GM19025 (cell line): ENCODE results near the gene CARM1.
A peak's percentile ranks its signal among the peaks of the same experiment; 100 is the strongest.
"Not testable (repeated sequence)": the region's sequence is repeated elsewhere in the genome, so short reads cannot be mapped to it uniquely, and the experiment has no call there.

Experiments
- ATAC-seq: cut with Tn5 transposase; IDR thresholded peaks from one replicate; pipeline ENCODE4 v1.9.1; 2021; ENCODE audit warnings: mild to moderate bottlenecking, low read depth, moderate library complexity; ENCODE audit not compliant: unreplicated experiment

Gene CARM1

DNA sequence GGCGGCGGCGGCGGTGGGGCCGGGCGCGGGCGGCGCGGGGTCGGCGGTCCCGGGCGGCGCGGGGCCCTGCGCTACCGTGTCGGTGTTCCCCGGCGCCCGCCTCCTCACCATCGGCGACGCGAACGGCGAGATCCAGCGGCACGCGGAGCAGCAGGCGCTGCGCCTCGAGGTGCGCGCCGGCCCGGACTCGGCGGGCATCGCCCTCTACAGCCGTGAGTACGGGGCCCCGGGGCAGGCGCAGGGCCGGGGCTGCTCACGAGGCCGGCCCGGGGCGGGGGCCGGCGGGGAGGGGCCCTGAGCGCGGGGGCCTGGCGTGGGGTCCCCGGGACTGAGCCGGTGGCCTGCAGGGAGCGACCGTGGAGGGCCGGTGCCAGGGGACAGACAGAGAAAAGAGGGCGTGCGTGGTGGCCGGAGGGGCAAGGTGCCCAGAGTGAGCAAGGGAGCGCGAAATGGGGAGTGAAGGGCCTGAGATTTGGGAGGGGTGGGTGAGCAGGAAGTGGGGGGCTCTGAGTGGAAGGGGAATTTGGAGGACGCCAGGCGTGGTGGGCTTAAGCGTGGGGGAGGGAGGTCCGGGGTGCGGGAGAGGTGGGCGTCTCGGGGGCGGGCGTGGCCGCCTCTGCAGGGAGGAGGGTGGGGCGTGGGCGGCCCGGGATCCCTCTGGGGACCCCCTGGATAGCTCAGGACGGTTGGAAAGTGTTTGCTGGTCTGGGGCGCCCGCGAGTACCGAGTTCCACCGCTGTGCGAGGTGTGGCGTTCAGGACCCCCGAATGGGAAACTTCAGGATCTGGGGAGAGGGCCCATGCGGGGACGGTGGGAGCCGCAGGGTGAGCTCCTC is 575 bp downstream of the CARM1 start:
- ATAC-seq: peak; percentile 2

DNA sequence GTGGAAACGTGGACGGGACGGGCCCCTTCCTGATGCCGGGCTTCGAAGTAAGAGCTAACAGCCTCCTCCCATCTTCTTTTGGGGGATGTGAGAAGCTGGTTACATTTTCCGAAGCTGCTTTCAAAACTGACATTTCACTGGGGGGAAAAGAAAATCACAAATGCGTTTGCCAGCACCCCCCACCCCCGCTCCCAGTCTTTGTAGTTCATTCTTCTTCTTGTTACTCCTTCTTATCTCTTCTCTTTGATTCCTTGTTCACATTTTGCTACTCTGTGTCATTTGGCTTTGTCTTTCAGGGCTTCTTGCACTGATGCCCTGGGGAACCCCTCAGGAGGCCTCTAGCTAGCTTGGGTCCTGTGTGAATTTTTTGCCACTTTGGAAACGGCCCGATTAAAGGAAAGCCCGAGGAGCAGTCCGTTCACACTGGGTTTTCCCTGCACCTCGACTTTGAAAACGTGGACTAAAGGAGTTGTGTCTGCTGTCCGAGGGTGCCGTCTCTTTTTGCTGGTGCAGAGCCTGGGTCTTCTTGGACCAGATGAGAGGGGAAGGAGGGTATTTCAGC is 1.3 kb downstream of the CARM1 start:
- no peak for ATAC-seq

GRCh38 chr19:10874024-10874423 is 2.7 kb downstream of the CARM1 start:
- ATAC-seq: no peak

- ATAC-seq: peak; percentile 63
These were observed 5.3 kb downstream of the CARM1 start for GRCh38 chr19:10876459-10877240.

DNA sequence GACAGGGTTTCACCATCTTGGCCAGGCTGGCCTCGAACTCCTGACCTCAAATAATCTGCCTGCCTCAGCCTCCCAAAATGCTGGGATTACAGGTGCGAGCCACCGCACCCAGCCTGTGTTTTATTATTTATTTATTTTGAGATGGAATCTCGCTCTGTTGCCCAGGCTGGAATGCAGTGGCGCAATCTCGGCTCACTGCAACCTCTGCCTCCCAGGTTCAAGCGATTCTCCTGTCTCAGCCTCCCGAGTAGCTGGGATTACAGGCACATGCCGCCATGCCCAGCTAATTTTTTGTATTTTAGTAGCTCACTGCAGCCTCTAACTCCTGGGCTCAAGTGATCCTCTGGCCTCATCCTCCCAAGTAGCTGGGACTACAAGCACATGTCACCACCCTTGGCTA is 6.3 kb downstream of the CARM1 start:
- not testable (repeated sequence) for ATAC-seq

DNA sequence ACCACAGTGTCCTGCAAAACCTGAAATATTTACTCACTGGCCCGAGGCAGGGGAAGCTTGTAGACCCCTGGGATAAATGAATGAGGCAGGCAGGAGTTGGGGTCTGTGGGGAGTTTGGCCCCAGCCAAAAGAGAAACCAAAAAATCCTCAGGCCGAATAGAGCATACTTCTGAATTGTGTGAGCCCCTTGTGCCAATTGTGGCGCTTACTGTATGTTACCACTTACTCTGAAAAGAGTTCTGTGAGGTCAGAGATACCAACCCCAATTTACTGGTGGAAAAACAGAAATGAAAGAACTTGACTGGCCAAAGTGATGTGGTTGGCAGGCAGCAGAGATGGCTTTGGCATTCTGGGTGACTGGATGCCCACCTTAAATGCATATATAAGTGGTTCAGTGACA is 6.9 kb downstream of the CARM1 start:
- ATAC-seq: no peak

GRCh38 chr19:10881403-10882107 is 10.2 kb downstream of the CARM1 start:
- no peak for ATAC-seq

GRCh38 chr19:10882108-10882457 is 10.7 kb downstream of the CARM1 start:
- no peak for ATAC-seq

DNA sequence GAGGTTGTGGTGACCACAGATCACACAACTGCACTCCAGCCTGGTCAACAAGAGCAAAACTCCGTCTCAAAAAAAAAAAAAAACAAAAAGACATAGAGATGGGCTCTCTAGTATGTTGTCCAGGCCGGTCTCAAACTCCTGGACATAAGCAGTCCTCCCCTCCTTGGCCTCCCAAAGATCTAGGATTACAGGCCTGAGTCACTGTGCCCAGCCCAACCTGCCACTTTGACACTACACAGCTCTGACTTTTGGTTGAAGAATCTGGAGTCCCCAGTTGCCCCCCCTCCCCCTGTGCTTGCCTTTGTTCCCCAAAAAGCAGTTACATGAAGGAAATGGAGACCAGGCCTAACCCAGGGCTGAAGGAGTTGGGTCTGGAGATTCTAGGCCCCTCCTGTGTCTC is 12.9 kb downstream of the CARM1 start:
- no peak for ATAC-seq

- ATAC-seq: no peak
These were observed 14.1 kb downstream of the CARM1 start for GRCh38 chr19:10885201-10886169.

GRCh38 chr19:10887616-10888367 is 16.4 kb downstream of the CARM1 start:
- ATAC-seq: no peak

DNA sequence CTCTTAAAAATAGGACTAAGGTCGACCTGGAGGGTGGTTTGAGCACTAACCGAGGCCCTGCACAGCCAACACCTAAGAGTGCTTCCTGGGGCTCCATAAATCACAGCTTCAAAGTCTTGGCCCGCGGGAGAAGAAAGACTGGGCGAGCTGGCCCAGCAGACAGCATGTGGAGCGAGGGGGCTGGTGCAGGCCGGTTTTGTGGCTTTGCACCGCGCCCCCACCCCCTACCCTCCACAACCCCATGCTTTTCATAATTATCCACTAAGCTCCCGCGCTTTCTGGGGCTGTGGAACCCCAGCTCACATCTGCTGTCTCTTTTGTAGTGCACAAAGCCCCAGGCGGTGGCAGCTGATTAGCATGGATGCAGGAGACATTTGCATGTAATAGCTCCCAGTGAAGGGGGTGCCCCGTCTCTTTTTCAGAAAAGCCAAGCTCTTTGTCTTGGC is 17.1 kb downstream of the CARM1 start:
- ATAC-seq: no peak

DNA sequence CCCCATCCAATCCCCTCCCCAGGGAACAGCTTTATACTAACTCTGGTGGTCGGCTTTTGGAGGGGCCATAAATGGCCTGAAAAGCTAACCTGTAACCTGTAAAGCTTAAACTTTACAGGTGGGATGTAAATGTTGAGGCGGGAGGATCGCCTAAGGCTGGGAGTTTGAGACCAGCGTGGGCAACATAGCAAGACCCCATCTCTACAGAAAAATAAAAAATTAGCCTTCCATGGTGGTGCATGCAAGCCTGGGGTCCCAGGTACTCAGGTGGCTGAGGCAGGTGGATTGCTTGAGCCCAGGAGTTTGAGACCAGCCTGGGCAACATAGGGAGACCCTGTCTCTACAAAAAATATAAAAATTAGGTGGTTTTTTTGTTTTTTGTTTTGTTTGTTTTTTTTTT is 18.5 kb downstream of the CARM1 start:
- no peak for ATAC-seq

GRCh38 chr19:10891405-10892086 is 20.2 kb downstream of the CARM1 start:
- ATAC-seq: no peak

- ATAC-seq: no peak
These were observed 20.9 kb downstream of the CARM1 start for GRCh38 chr19:10892256-10892655.

- no peak for ATAC-seq
These were observed 23.5 kb downstream of the CARM1 start for GRCh38 chr19:10894911-10895213.

DNA sequence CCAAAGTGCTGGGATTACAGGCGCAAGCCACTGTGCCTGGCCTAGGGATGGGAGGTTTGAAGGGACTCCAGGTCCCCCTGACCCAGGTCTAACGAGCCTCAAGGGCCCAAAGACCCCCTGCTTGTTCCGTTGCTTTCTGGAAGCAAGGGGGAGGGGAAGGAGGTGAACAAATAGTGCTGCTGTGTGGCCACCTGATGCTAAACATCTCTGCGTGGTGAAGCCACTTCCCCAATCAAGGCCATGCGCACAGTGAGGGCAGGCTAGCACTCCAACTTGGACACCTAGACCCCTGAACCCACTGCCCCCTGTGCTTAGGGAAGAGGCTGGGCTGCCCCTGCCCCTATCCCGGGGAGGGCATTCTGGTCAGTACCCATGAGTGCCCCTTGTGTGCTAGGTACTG is 24.0 kb downstream of the CARM1 start:
- ATAC-seq: no peak

GRCh38 chr19:10895920-10896319 is 24.6 kb downstream of the CARM1 start:
- no peak for ATAC-seq
